Measurements from ENCODE around the gene MRPL3. TPM values are rescaled to one million over a fixed set of nuclear protein-coding genes. Genes with fewer than 3 reads are reported as not detected.
A peak's percentile ranks its signal among the peaks of the same experiment; 100 is the strongest.

The MRPL3 gene
- total RNA-seq = 10 to 100 TPM; 52.4 to 65.4 TPM
- long read RNA-seq, transcript MRPL3-201 (10 exons, 1,706 nt) = major isoform, 69 of 73 reads
- long read RNA-seq, partial matches to known transcripts = 1 of 73 reads
- long read RNA-seq, other reads (novel, unspliced or antisense) = 0 of 73 reads

- peak; percentile 85 to 90 for DNase-seq
- intact Hi-C loops (cut with DNase I, micrococcal nuclease) = loop anchor here in 1 of 2 donors (10.0 kb wide), 1 partner anchor 118 kb away; the partner anchor contains the start of gene NUDT16
- peak; percentile 96 for ATAC-seq
These were observed at the start of gene MRPL3 for GRCh38 chr3:131502530-131503319. Gene MRPL3, minus strand, starts transcription at chr3:131502971. Its CDS starts 150 bp downstream, at chr3:131502821.

- ATAC-seq (no peak), DNase-seq (no peak)
- intact Hi-C loops (cut with DNase I, micrococcal nuclease) = no loop called here
These were observed 49.0 kb upstream of the MRPL3 start for GRCh38 chr3:131551761-131552160.

GRCh38 chr3:131550562-131551465, 48.0 kb upstream of the MRPL3 start:
- no peak for DNase-seq
- intact Hi-C loops (cut with DNase I, micrococcal nuclease) = no loop called here
- no peak for ATAC-seq

- intact Hi-C loops (cut with DNase I, micrococcal nuclease) = no loop called here
These were observed 46.6 kb upstream of the MRPL3 start for GRCh38 chr3:131549340-131549739.

GRCh38 chr3:131547585-131547984, 44.8 kb upstream of the MRPL3 start:
- DNase-seq (no peak), ATAC-seq (no peak)
- intact Hi-C loops (cut with DNase I, micrococcal nuclease) = no loop called here

More at GRCh38 chr3:131549340-131549739, 46.6 kb upstream of the MRPL3 start:
- ATAC-seq = no peak
- DNase-seq = no peak

- intact Hi-C loops (cut with DNase I, micrococcal nuclease) = no loop called here
- DNase-seq (no peak), ATAC-seq (no peak)
These were observed 43.7 kb upstream of the MRPL3 start for GRCh38 chr3:131546441-131546840.

- ATAC-seq (no peak), DNase-seq (no peak)
- intact Hi-C loops (cut with DNase I, micrococcal nuclease) = no loop called here
These were observed 41.8 kb upstream of the MRPL3 start for GRCh38 chr3:131544557-131544956.

GRCh38 chr3:131543714-131544113, 40.9 kb upstream of the MRPL3 start:
- intact Hi-C loops (cut with DNase I, micrococcal nuclease) = no loop called here
- DNase-seq (peak; percentile 5 to 41), ATAC-seq (no peak)

- DNase-seq (no peak), ATAC-seq (no peak)
- intact Hi-C loops (cut with DNase I, micrococcal nuclease) = no loop called here
These were observed 38.5 kb upstream of the MRPL3 start for GRCh38 chr3:131541288-131541687.

- intact Hi-C loops (cut with DNase I, micrococcal nuclease) = no loop called here
- DNase-seq (no peak), ATAC-seq (no peak)
These were observed 38.0 kb upstream of the MRPL3 start for GRCh38 chr3:131540821-131541220.

- no peak for ATAC-seq
- DNase-seq = no peak
- intact Hi-C loops (cut with DNase I, micrococcal nuclease) = no loop called here
These were observed 37.4 kb upstream of the MRPL3 start for GRCh38 chr3:131540143-131540542.

GRCh38 chr3:131538968-131539367, 36.2 kb upstream of the MRPL3 start:
- ATAC-seq (no peak), DNase-seq (no peak)
- intact Hi-C loops (cut with DNase I, micrococcal nuclease) = no loop called here

GRCh38 chr3:131537531-131537930, 34.8 kb upstream of the MRPL3 start:
- ATAC-seq (no peak), DNase-seq (no peak)
- intact Hi-C loops (cut with DNase I, micrococcal nuclease) = no loop called here

GRCh38 chr3:131535596-131535995, 32.8 kb upstream of the MRPL3 start:
- DNase-seq = no peak
- intact Hi-C loops (cut with DNase I, micrococcal nuclease) = no loop called here
- ATAC-seq = no peak

- no peak for DNase-seq
- intact Hi-C loops (cut with DNase I, micrococcal nuclease) = no loop called here
- no peak for ATAC-seq
These were observed 32.4 kb upstream of the MRPL3 start for GRCh38 chr3:131535131-131535530.

- intact Hi-C loops (cut with DNase I, micrococcal nuclease) = no loop called here
- DNase-seq = no peak
- ATAC-seq = no peak
These were observed 29.9 kb upstream of the MRPL3 start for GRCh38 chr3:131532645-131533044.

GRCh38 chr3:131530843-131531242, 28.1 kb upstream of the MRPL3 start:
- DNase-seq (no peak), ATAC-seq (no peak)
- intact Hi-C loops (cut with DNase I, micrococcal nuclease) = no loop called here

- ATAC-seq = no peak
- no peak for DNase-seq
- intact Hi-C loops (cut with DNase I, micrococcal nuclease) = no loop called here
These were observed 27.6 kb upstream of the MRPL3 start for GRCh38 chr3:131530388-131530787.

- ATAC-seq (peak; percentile 28), DNase-seq (peak in 1 of 2 donors; percentile 16)
- intact Hi-C loops (cut with DNase I, micrococcal nuclease) = no loop called here
These were observed 24.1 kb upstream of the MRPL3 start for GRCh38 chr3:131526801-131527347.
